ENCODE results near the gene ZMAT3.

The ZMAT3 gene

GRCh38 chr3:179079537-179079936 lies 7.9 kb upstream of the ZMAT3 start:
- H3K27ac ChIP-seq: no peak overlapping the region
- TF ChIP-seq ZFX (IDR thresholded peaks at IDR 0.05) (no peak), CTCF (conservative IDR thresholded peaks at IDR 0.05) (no peak)

- H3K27ac ChIP-seq: no peak overlapping the region
- TF ChIP-seq ZFX (IDR thresholded peaks at IDR 0.05) (no peak), CTCF (conservative IDR thresholded peaks at IDR 0.05) (no peak)
Measured at GRCh38 chr3:179076243-179077027, 4.8 kb upstream of the ZMAT3 start.

- no peak overlapping the region for H3K27ac ChIP-seq
Measured at GRCh38 chr3:179074656-179075055, 3.0 kb upstream of the ZMAT3 start.

GRCh38 chr3:179073816-179074215 lies 2.2 kb upstream of the ZMAT3 start:
- H3K27ac ChIP-seq: no peak overlapping the region
- no peak for TF ChIP-seq CTCF (conservative IDR thresholded peaks at IDR 0.05)
- no peak for TF ChIP-seq ZFX (IDR thresholded peaks at IDR 0.05)

More at GRCh38 chr3:179074656-179075055, 3.0 kb upstream of the ZMAT3 start:
- TF ChIP-seq ZFX (IDR thresholded peaks at IDR 0.05) (no peak), CTCF (conservative IDR thresholded peaks at IDR 0.05) (no peak)

DNA sequence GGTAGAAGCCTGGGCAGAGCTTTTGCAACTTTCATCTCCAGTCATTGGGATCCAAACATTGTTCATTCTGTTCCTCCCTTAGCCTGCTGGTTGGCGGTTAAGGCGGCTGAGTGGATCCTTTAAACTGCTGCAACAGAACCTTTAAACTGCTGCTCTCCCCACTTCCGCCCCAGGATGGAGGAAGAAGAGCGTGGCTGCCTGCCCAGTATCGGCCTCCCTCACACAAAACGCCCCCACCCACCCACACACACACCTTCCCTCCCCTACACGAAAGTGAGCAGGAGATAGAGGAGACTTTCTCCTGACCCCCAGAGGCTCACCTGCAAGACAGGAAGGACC lies 460 bp upstream of the ZMAT3 start:
- H3K27ac ChIP-seq: peak overlapping the region; percentile 69
- TF ChIP-seq ZFX (IDR thresholded peaks at IDR 0.05) (no peak), CTCF (conservative IDR thresholded peaks at IDR 0.05) (no peak)

GRCh38 chr3:179071027-179071322 lies 634 bp downstream of the ZMAT3 start:
- H3K27ac ChIP-seq: peak overlapping the region; percentile 69

More at GRCh38 chr3:179071027-179071322, 634 bp downstream of the ZMAT3 start:
- TF ChIP-seq ZFX (IDR thresholded peaks at IDR 0.05) (no peak), CTCF (conservative IDR thresholded peaks at IDR 0.05) (no peak)
